ENCODE data around the gene PIGP.
"Not testable (repeated sequence)": the region's sequence is repeated elsewhere in the genome, so short reads cannot be mapped to it uniquely, and the experiment has no call there.

PIGP gene

GRCh38 chr21:37039411-37040075 is 33.3 kb downstream of the PIGP start:
- no peak overlapping the region for H3K27ac Mint-ChIP-seq
- no peaks in the 10 kb centered on the region for H3K4me1 Mint-ChIP-seq
- H3K27me3 Mint-ChIP-seq = no peaks in the 10 kb centered on the region
- no peaks in the 10 kb centered on the region for H3K36me3 Mint-ChIP-seq
- H3K9me3 Mint-ChIP-seq = no peaks in the 10 kb centered on the region
- H3K4me3 Mint-ChIP-seq = no peak overlapping the region

DNA sequence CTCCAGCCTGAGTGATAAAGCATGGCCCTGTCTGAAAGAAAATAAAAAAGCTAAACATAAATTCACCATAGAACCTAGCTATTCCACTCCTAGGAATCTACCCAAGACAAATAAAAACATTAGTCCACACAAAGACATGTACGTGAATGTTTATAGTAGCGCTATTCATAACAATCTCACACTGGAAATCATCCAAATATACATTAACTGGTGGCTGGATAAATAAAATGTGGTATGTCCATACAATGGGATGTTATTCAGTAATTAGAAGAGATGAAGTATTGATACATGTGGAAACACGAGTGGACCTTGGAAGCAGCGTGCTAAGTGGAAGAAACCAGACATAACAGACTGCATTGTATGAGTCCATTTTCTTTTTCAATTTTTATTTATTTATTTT is 36.7 kb downstream of the PIGP start:
- no peak overlapping the region for H3K4me3 Mint-ChIP-seq
- no peaks in the 10 kb centered on the region for H3K36me3 Mint-ChIP-seq
- H3K9me3 Mint-ChIP-seq = no peaks in the 10 kb centered on the region
- no peaks in the 10 kb centered on the region for H3K27me3 Mint-ChIP-seq
- no peak overlapping the region for H3K27ac Mint-ChIP-seq
- no peaks in the 10 kb centered on the region for H3K4me1 Mint-ChIP-seq

GRCh38 chr21:37034394-37034793 is 38.5 kb downstream of the PIGP start:
- H3K4me1 Mint-ChIP-seq, H3K27me3 Mint-ChIP-seq, H3K36me3 Mint-ChIP-seq, H3K27ac Mint-ChIP-seq, H3K9me3 Mint-ChIP-seq, H3K4me3 Mint-ChIP-seq: not testable (repeated sequence)

- no peaks in the 10 kb centered on the region for H3K27me3 Mint-ChIP-seq
- no peaks in the 10 kb centered on the region for H3K36me3 Mint-ChIP-seq
- no peak overlapping the region for H3K4me3 Mint-ChIP-seq
- no peaks in the 10 kb centered on the region for H3K4me1 Mint-ChIP-seq
- H3K27ac Mint-ChIP-seq = no peak overlapping the region
- no peaks in the 10 kb centered on the region for H3K9me3 Mint-ChIP-seq
These were observed 39.9 kb downstream of the PIGP start for GRCh38 chr21:37032877-37033471.

- Mint-ChIP-seq H3K27ac (no peak overlapping the region), H3K4me3 (no peak overlapping the region), H3K36me3 (no peaks in the 10 kb centered on the region)
These were observed 40.6 kb downstream of the PIGP start for GRCh38 chr21:37032293-37032692.

DNA sequence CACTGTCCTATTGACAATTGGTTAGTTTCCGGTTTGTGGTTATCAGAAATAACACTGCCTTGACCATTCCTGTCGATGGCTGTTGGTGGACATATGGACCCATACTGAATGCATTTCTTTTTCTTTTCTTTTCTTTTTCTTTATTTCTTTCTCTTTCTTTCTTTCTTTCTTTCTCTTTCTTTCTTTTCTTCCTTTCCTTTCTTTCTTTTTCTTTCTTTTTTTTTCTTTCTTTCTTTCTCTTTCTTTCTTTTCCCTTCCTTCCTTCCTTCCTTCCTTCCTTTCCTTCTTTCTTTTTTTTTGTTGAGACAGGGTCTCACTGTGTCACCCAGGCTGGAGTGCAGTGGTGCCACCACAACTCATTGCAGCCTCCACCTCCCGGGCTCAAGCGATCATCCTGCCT is 42.0 kb downstream of the PIGP start:
- Mint-ChIP-seq H3K9me3 (no peaks in the 10 kb centered on the region), H3K27me3 (no peaks in the 10 kb centered on the region), H3K4me3 (no peak overlapping the region), H3K27ac (no peak overlapping the region), H3K36me3 (no peaks in the 10 kb centered on the region), H3K4me1 (no peaks in the 10 kb centered on the region)

More at GRCh38 chr21:37032293-37032692, 40.6 kb downstream of the PIGP start:
- no peaks in the 10 kb centered on the region for H3K9me3 Mint-ChIP-seq
- H3K27me3 Mint-ChIP-seq = no peaks in the 10 kb centered on the region
- H3K4me1 Mint-ChIP-seq = no peaks in the 10 kb centered on the region

DNA sequence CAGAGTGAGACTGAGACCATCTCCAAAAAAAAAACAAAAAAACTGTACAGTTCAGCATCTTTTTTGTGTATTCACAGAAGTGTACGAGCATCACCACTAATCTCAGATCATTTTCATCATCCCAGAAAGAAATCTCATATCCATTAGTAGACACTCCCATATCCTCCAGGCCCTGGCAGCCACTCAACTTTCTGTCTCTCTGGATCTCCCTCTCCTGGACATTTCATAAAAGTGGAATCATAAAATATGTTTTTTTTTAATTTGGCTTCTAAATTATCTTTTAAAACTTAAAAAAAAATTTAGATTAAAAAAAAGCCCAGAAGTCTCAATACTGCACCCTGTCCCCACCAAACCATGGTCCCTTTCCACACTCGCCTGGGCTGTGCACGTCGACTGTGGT is 44.3 kb downstream of the PIGP start:
- no peak overlapping the region for H3K27ac Mint-ChIP-seq
- no peaks in the 10 kb centered on the region for H3K36me3 Mint-ChIP-seq
- no peak overlapping the region for H3K4me3 Mint-ChIP-seq
- H3K27me3 Mint-ChIP-seq = no peaks in the 10 kb centered on the region
- no peaks in the 10 kb centered on the region for H3K4me1 Mint-ChIP-seq
- H3K9me3 Mint-ChIP-seq = no peaks in the 10 kb centered on the region

DNA sequence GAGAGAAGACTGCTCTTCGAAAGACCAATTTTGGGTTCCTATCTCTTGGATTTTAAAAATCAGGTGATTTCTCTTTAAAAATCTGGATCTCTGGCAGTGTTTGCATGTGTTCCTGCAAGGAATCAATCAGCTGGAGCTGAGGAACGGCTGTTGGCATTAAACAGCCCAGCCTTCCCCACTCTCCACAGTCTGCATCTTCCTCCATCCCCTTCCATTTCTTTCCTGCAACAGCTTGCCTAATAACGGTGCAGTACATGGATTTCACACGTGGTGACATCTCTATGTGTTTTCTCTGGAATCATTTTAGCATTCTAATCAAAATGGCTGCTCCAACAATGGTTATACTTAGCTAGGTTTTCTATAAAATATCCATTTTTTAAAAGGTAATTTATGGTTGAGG is 46.4 kb downstream of the PIGP start:
- no peak overlapping the region for H3K27ac Mint-ChIP-seq
- H3K4me3 Mint-ChIP-seq = no peak overlapping the region
- no peaks in the 10 kb centered on the region for H3K4me1 Mint-ChIP-seq
- no peaks in the 10 kb centered on the region for H3K27me3 Mint-ChIP-seq
- H3K9me3 Mint-ChIP-seq = no peaks in the 10 kb centered on the region
- H3K36me3 Mint-ChIP-seq = no peaks in the 10 kb centered on the region

GRCh38 chr21:37017951-37018679 is 54.8 kb downstream of the PIGP start:
- Mint-ChIP-seq H3K27me3 (peaks cover 6% of the 10 kb centered on the region), H3K9me3 (no peaks in the 10 kb centered on the region), H3K4me3 (no peak overlapping the region), H3K27ac (no peak overlapping the region), H3K36me3 (no peaks in the 10 kb centered on the region), H3K4me1 (no peaks in the 10 kb centered on the region)
